H9 (cell line): ENCODE results near the gene PLA1A. TPM values are rescaled to one million over a fixed set of nuclear protein-coding genes. Genes with fewer than 3 reads are reported as not detected.

Source experiments
- DNase-seq: peaks from one replicate; pipeline ENCODE4 v3.0.0-alpha.2; 2017
- H2AFZ ChIP-seq: one replicate; pipeline ENCODE4 v1.6.1; 2013; ENCODE audit warnings: mild to moderate bottlenecking, low read length, control low read depth, moderate library complexity
- H2AK5ac ChIP-seq: 2 replicates; pipeline ENCODE4 v1.6.1; 2013; ENCODE audit warnings: low read length, control low read depth, mixed read lengths; ENCODE audit not compliant: insufficient read length
- H2BK120ac ChIP-seq: one replicate; pipeline ENCODE4 v1.6.1; 2013; ENCODE audit warnings: low read depth, mild to moderate bottlenecking, low read length, control low read depth, inconsistent platforms; ENCODE audit not compliant: poor library complexity, severe bottlenecking
- H2BK12ac ChIP-seq: 2 replicates; pipeline ENCODE4 v1.6.1; 2013; ENCODE audit warnings: low read length, control low read depth, mixed read lengths, low read depth; ENCODE audit not compliant: insufficient read length
- H2BK15ac ChIP-seq: 2 replicates; pipeline ENCODE4 v1.6.1; 2013; ENCODE audit warnings: low read depth, low read length, control low read depth
- H2BK20ac ChIP-seq: one replicate; pipeline ENCODE4 v1.6.1; 2013; ENCODE audit warnings: low read depth, mild to moderate bottlenecking, low read length, control low read depth, inconsistent platforms; ENCODE audit not compliant: poor library complexity, severe bottlenecking
- H2BK5ac ChIP-seq: 2 replicates; pipeline ENCODE4 v1.6.1; 2013; ENCODE audit warnings: low read length, control low read depth, mixed read lengths; ENCODE audit not compliant: insufficient read length
- H3K14ac ChIP-seq: 2 replicates; pipeline ENCODE4 v1.6.1; 2013; ENCODE audit warnings: low read length, control low read depth; ENCODE audit not compliant: insufficient read depth
- H3K18ac ChIP-seq: 2 replicates; pipeline ENCODE4 v1.6.1; 2013; ENCODE audit warnings: low read depth, mild to moderate bottlenecking, mixed read lengths, low read length, control low read depth; ENCODE audit not compliant: insufficient read length
- H3K23ac ChIP-seq: 2 replicates; pipeline ENCODE4 v1.6.1; 2013; ENCODE audit warnings: low read length, control low read depth, mixed read lengths, low read depth; ENCODE audit not compliant: insufficient read length
- H3K23me2 ChIP-seq: 2 replicates; pipeline ENCODE4 v1.6.1; 2013; ENCODE audit warnings: low read depth, mild to moderate bottlenecking, mixed read lengths, low read length, control low read depth; ENCODE audit not compliant: insufficient read length, poor library complexity, severe bottlenecking
- H3K27ac ChIP-seq: 2 replicates; pipeline ENCODE4 v1.5.1; 2013; ENCODE audit warnings: low read length, control low read depth, mixed read lengths, low read depth; ENCODE audit not compliant: insufficient read length
- H3K27me3 ChIP-seq: 2 replicates; pipeline ENCODE4 v1.6.1; 2013; ENCODE audit warnings: low read length, control low read depth, inconsistent platforms; ENCODE audit not compliant: insufficient read depth
- H3K4ac ChIP-seq: 2 replicates; pipeline ENCODE4 v1.6.1; 2013; ENCODE audit warnings: low read depth, mild to moderate bottlenecking, control low read depth, inconsistent platforms, low read length, moderate library complexity
- H3K4me1 ChIP-seq: 2 replicates; pipeline ENCODE4 v1.6.1; 2013; ENCODE audit warnings: low read length, control low read depth, inconsistent platforms; ENCODE audit not compliant: insufficient read depth
- H3K4me2 ChIP-seq: 2 replicates; pipeline ENCODE4 v1.6.1; 2013; ENCODE audit warnings: low read length, control low read depth, mixed read lengths; ENCODE audit not compliant: insufficient read length, insufficient read depth
- H3K56ac ChIP-seq: 2 replicates; pipeline ENCODE4 v1.6.1; 2013; ENCODE audit warnings: low read depth, mild to moderate bottlenecking, mixed read lengths, low read length, control low read depth; ENCODE audit not compliant: insufficient read length
- H3K79me1 ChIP-seq: 2 replicates; pipeline ENCODE4 v1.6.1; 2013; ENCODE audit warnings: low read depth, mild to moderate bottlenecking, moderate library complexity, low read length, control low read depth, inconsistent platforms; ENCODE audit not compliant: insufficient read depth, poor library complexity, severe bottlenecking
- H3K79me2 ChIP-seq: 2 replicates; pipeline ENCODE4 v1.6.1; 2013; ENCODE audit warnings: low read length, control low read depth, inconsistent platforms; ENCODE audit not compliant: insufficient read depth
- H3K9ac ChIP-seq: 2 replicates; pipeline ENCODE4 v1.6.1; 2013; ENCODE audit warnings: low read length, control low read depth, mixed read lengths; ENCODE audit not compliant: insufficient read length; ENCODE audit errors: extremely low read depth
- H3K9me3 ChIP-seq: one replicate; pipeline ENCODE4 v1.6.1; 2013; ENCODE audit warnings: low read depth, low read length, inconsistent platforms; ENCODE audit not compliant: control insufficient read depth
- H3T11ph ChIP-seq: one replicate; pipeline ENCODE4 v1.6.1; 2013; ENCODE audit warnings: mild to moderate bottlenecking, low read length, control low read depth, inconsistent platforms
- H4K20me1 ChIP-seq: one replicate; pipeline ENCODE4 v1.6.1; 2013; ENCODE audit not compliant: control insufficient read depth, insufficient read length, insufficient read depth
- H4K5ac ChIP-seq: 2 replicates; pipeline ENCODE4 v1.6.1; 2013; ENCODE audit warnings: low read depth, mild to moderate bottlenecking, mixed read lengths, low read length, control low read depth; ENCODE audit not compliant: insufficient read length
- H4K8ac ChIP-seq: replicated peaks from 2 replicates; pipeline ENCODE4 v1.6.1; 2013; ENCODE audit warnings: low read length, control low read depth, mixed read lengths, low read depth; ENCODE audit not compliant: insufficient read length
- H4K91ac ChIP-seq: 2 replicates; pipeline ENCODE4 v1.6.1; 2013; ENCODE audit warnings: low read depth, mild to moderate bottlenecking, moderate library complexity, mixed read lengths, low read length, control low read depth; ENCODE audit not compliant: insufficient read length
- H3K27ac Mint-ChIP-seq, 3 experiments: 2 replicates in 2 of 3; 3 replicates in 1 of 3; pipeline ENCODE4 v1.8.0; 2020 to 2021; ENCODE audit warnings: mixed read lengths in 3 of 3, mild to moderate bottlenecking in 1 of 3, moderate library complexity in 1 of 3
- H3K27me3 Mint-ChIP-seq: 2 replicates; pipeline ENCODE4 v1.8.0; 2021; ENCODE audit warnings: low read depth, mild to moderate bottlenecking, moderate library complexity, mixed read lengths
- H3K36me3 Mint-ChIP-seq, 3 experiments: 2 replicates in 2 of 3; 3 replicates in 1 of 3; pipeline ENCODE4 v1.8.0; 2020 to 2021; ENCODE audit warnings: low read depth in 3 of 3, mixed read lengths in 3 of 3; ENCODE audit not compliant: insufficient read depth in 1 of 3
- H3K4me1 Mint-ChIP-seq, 2 experiments: 2 replicates each; pipeline ENCODE4 v1.8.0; 2020; ENCODE audit warnings: mixed read lengths in 2 of 2
- H3K4me3 Mint-ChIP-seq, 2 experiments: 2 replicates in 1 of 2; 3 replicates in 1 of 2; pipeline ENCODE4 v1.8.0; 2020 to 2021; ENCODE audit warnings: mild to moderate bottlenecking in 2 of 2, mixed read lengths in 2 of 2, moderate library complexity in 1 of 2
- H3K9me3 Mint-ChIP-seq, 2 experiments: 2 replicates in 1 of 2; 3 replicates in 1 of 2; pipeline ENCODE4 v1.8.0; 2020; ENCODE audit warnings: mild to moderate bottlenecking in 2 of 2, mixed read lengths in 2 of 2, moderate library complexity in 1 of 2
- CTCF ChIP-seq: fragments of 200-600 bp; sonication (generic); conservative IDR thresholded peaks from 3 replicates; pipeline ENCODE4 v1.8.0; 2021; ENCODE audit warnings: antibody characterized with exemption, mild to moderate bottlenecking
- WGBS: extraction: QIAGEN DNeasy Blood & Tissue Kit; methylation state at CpG from one replicate; pipeline ENCODE4 v1.1.7; 2013; ENCODE audit warnings: missing lambda C conversion rate, low lambda C conversion rate, mixed read lengths; ENCODE audit not compliant: insufficient read length; ENCODE audit errors: extremely low coverage; 5-methylcytosine and 5-hydroxymethylcytosine counted together
- total RNA-seq: library from RNA; stranded (reverse); gene quantifications from 2 replicates; pipeline ENCODE4 v1.2.1, GENCODE V29; 2021

PLA1A gene
- total RNA-seq, 1 experiment from 2014 or later, result not detected

DNA sequence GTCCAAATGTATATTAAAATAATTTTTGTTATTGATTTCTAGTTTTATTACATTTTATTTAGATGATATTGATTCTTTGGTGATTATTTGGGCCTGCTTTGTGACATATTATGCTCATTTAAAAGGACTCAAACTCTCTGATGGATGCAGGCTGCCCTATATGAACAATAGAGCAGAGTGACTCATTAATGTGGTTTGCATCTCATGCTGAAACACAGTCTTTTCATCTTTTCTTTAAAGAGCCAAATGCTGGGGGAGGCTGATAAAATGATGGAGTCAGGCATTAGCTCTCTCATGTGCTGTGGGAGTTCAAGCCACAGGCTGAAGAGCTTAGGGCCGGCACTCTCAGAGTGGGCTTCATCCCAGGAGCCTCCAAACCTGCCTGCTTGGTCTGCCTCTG, 7.2 kb downstream of the PLA1A start:
- no peak overlapping the region for H2BK12ac ChIP-seq

More for the DNA sequence above, 7.2 kb downstream of the PLA1A start:
- DNase-seq, result no peak
- Histone ChIP-seq H3K4me1 (no peaks in the 10 kb centered on the region; the same call in 1 of the 2 replicates), H3K9ac (no peak overlapping the region), H2BK15ac (no peak overlapping the region), H4K91ac (no peak overlapping the region), H2AFZ (no peak overlapping the region), H3K23ac (no peak overlapping the region), H3K27me3 (peaks cover 2% of the 10 kb centered on the region; the same call in 1 of the 2 replicates), H3K79me2 (no peaks in the 10 kb centered on the region), H2BK5ac (no peak overlapping the region), H3K23me2 (no peaks in the 10 kb centered on the region), H3K56ac (no peak overlapping the region), H3K4me2 (no peak overlapping the region), H4K8ac (no peak overlapping the region), H3K14ac (no peak overlapping the region), H2BK120ac (no peak overlapping the region), H3T11ph (no peak overlapping the region), H3K9me3 (no peaks in the 10 kb centered on the region), H3K27ac (no peak overlapping the region), H3K4ac (no peak overlapping the region), H4K20me1 (no peaks in the 10 kb centered on the region), H2AK5ac (no peak overlapping the region), H2BK20ac (no peak overlapping the region), H3K79me1 (no peaks in the 10 kb centered on the region), H3K18ac (no peak overlapping the region), H4K5ac (no peak overlapping the region)
- Mint-ChIP-seq H3K27ac (no peak overlapping the region), H3K4me3 (no peak overlapping the region), H3K9me3 (no peaks in the 10 kb centered on the region), H3K36me3 (no peaks in the 10 kb centered on the region), H3K27me3 (no peaks in the 10 kb centered on the region), H3K4me1 (peaks cover 10 to 13% of the 10 kb centered on the region in 2 experiments)
- TF ChIP-seq CTCF, result no peak
- no CpG with 5 or more reads among the region's 1 CpG for WGBS
